ENCODE measurements around the gene ANKMY2.

The ANKMY2 gene

GRCh38 chr7:16657656-16658279 is 12.2 kb upstream of the ANKMY2 start:
- no peak for DNase-seq

- no peak for DNase-seq
Measured at GRCh38 chr7:16656141-16656540, 10.6 kb upstream of the ANKMY2 start.

- DNase-seq = no peak
Measured at GRCh38 chr7:16655394-16655793, 9.8 kb upstream of the ANKMY2 start.

GRCh38 chr7:16652888-16653287 is 7.3 kb upstream of the ANKMY2 start:
- no peak for DNase-seq

- DNase-seq = no peak
Measured at GRCh38 chr7:16652240-16652583, 6.7 kb upstream of the ANKMY2 start.

- DNase-seq = no peak
Measured at GRCh38 chr7:16651396-16652239, 6.1 kb upstream of the ANKMY2 start.

- DNase-seq = no peak
Measured at GRCh38 chr7:16650266-16650665, 4.7 kb upstream of the ANKMY2 start.

GRCh38 chr7:16649196-16649595 is 3.6 kb upstream of the ANKMY2 start:
- DNase-seq = no peak

GRCh38 chr7:16648551-16648950 is 3.0 kb upstream of the ANKMY2 start:
- DNase-seq = no peak

GRCh38 chr7:16647435-16647960 is 1.9 kb upstream of the ANKMY2 start:
- no peak for DNase-seq

GRCh38 chr7:16646472-16647072 is 1.0 kb upstream of the ANKMY2 start:
- peak; percentile 21 for DNase-seq

GRCh38 chr7:16644636-16645592 is 640 bp downstream of the ANKMY2 start:
- no peak for DNase-seq

GRCh38 chr7:16644157-16644556 is 1.4 kb downstream of the ANKMY2 start:
- no peak for DNase-seq

- DNase-seq = no peak
Measured at GRCh38 chr7:16638282-16639280, 7.0 kb downstream of the ANKMY2 start.

GRCh38 chr7:16637379-16637778 is 8.2 kb downstream of the ANKMY2 start:
- DNase-seq = no peak

- no peak for DNase-seq
Measured at GRCh38 chr7:16636555-16637101, 8.9 kb downstream of the ANKMY2 start.

- DNase-seq = no peak
Measured at GRCh38 chr7:16634271-16634738, 11.2 kb downstream of the ANKMY2 start.

GRCh38 chr7:16630654-16631053 is 14.9 kb downstream of the ANKMY2 start:
- no peak for DNase-seq

GRCh38 chr7:16627236-16627635 is 18.3 kb downstream of the ANKMY2 start:
- DNase-seq = no peak

- DNase-seq = no peak
Measured at GRCh38 chr7:16626388-16626787, 19.2 kb downstream of the ANKMY2 start.

- DNase-seq = no peak
Measured at GRCh38 chr7:16619979-16620408, 25.6 kb downstream of the ANKMY2 start.

Measured in NCI-H1417 treated with DMSO at 0.1 percent for 48 hours (cell line).